HG03469 (cell line): ENCODE measurements around the gene SLC7A6.
"Not testable (repeated sequence)": the region's sequence is repeated elsewhere in the genome, so short reads cannot be mapped to it uniquely, and the experiment has no call there.

Experiments
- ATAC-seq: cut with Tn5 transposase; IDR thresholded peaks from one replicate; pipeline ENCODE4 v1.9.1; 2021; ENCODE audit warnings: mild to moderate bottlenecking, moderate library complexity, moderate number of reproducible peaks; ENCODE audit not compliant: unreplicated experiment

SLC7A6 gene

GRCh38 chr16:68281368-68282063 lies 17.2 kb downstream of the SLC7A6 start:
- no peak for ATAC-seq

GRCh38 chr16:68282064-68282452 lies 17.7 kb downstream of the SLC7A6 start:
- no peak for ATAC-seq

GRCh38 chr16:68283346-68283745 lies 19.0 kb downstream of the SLC7A6 start:
- ATAC-seq = no peak

GRCh38 chr16:68283801-68284598 lies 19.7 kb downstream of the SLC7A6 start:
- ATAC-seq = no peak

GRCh38 chr16:68284847-68285246 lies 20.5 kb downstream of the SLC7A6 start:
- no peak for ATAC-seq

- no peak for ATAC-seq
Measured at GRCh38 chr16:68285683-68286082, 21.4 kb downstream of the SLC7A6 start.

- no peak for ATAC-seq
Measured at GRCh38 chr16:68286153-68287074, 22.1 kb downstream of the SLC7A6 start.

- no peak for ATAC-seq
Measured at GRCh38 chr16:68287276-68288251, 23.2 kb downstream of the SLC7A6 start.

GRCh38 chr16:68288252-68288650 lies 23.9 kb downstream of the SLC7A6 start:
- ATAC-seq = no peak

- ATAC-seq = not testable (repeated sequence)
Measured at GRCh38 chr16:68288796-68289195, 24.5 kb downstream of the SLC7A6 start.

- no peak for ATAC-seq
Measured at GRCh38 chr16:68289202-68289601, 24.9 kb downstream of the SLC7A6 start.

- ATAC-seq = peak; percentile 57
Measured at GRCh38 chr16:68289621-68290329, 25.4 kb downstream of the SLC7A6 start.

GRCh38 chr16:68290450-68290849 lies 26.1 kb downstream of the SLC7A6 start:
- no peak for ATAC-seq

- no peak for ATAC-seq
Measured at GRCh38 chr16:68291227-68291626, 26.9 kb downstream of the SLC7A6 start.

- no peak for ATAC-seq
Measured at GRCh38 chr16:68292425-68292824, 28.1 kb downstream of the SLC7A6 start.

- no peak for ATAC-seq
Measured at GRCh38 chr16:68296291-68296690, 32.0 kb downstream of the SLC7A6 start.

- ATAC-seq = no peak
Measured at GRCh38 chr16:68296693-68297092, 32.4 kb downstream of the SLC7A6 start.

GRCh38 chr16:68297908-68298307 lies 33.6 kb downstream of the SLC7A6 start:
- ATAC-seq = no peak

GRCh38 chr16:68298312-68298711 lies 34.0 kb downstream of the SLC7A6 start:
- ATAC-seq = no peak
